Measurements from ENCODE around the gene CCR1.

The CCR1 gene

GRCh38 chr3:46239301-46239938, 31.3 kb upstream of the CCR1 start:
- no peak for TF ChIP-seq CTCF (IDR thresholded peaks at IDR 0.05; ENCODE audit: low read depth, low read length, missing control alignments)
- no peak for DNase-seq (ENCODE audit: low read depth)
- H3K4me3 ChIP-seq (ENCODE audit: low read depth, low read length), result no peak overlapping the region
- in situ Hi-C loops (cut with HindIII; ENCODE audit: low sequenced_read_pairs), result no loop called here

DNA sequence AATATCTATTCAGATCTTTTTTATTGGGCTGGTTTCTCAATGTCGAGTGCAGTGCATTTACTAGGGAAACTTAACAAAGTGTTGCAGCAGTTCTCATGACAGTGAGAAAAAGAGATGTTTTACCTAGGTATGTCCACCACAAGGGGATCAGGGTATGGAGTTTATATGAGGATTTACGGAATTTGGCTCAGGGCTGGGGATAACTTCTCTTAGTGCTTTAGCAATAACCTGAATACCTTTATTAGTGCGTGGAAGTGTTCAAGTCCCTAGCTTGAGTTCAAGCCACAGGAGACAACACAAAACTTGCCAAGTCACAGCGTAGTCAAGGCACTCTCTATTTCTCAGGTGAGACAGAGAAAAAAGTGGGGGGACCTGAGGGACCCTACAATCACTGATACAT, 30.3 kb upstream of the CCR1 start:
- in situ Hi-C loops (cut with HindIII; ENCODE audit: low sequenced_read_pairs), result no loop called here
- no peak overlapping the region for H3K4me3 ChIP-seq (ENCODE audit: low read depth, low read length)
- no peak for DNase-seq (ENCODE audit: low read depth)
- no peak for TF ChIP-seq CTCF (IDR thresholded peaks at IDR 0.05; ENCODE audit: low read depth, low read length, missing control alignments)

- no peak overlapping the region for H3K4me3 ChIP-seq (ENCODE audit: low read depth, low read length)
- no peak for TF ChIP-seq CTCF (IDR thresholded peaks at IDR 0.05; ENCODE audit: low read depth, low read length, missing control alignments)
- DNase-seq (ENCODE audit: low read depth), result no peak
- in situ Hi-C loops (cut with HindIII; ENCODE audit: low sequenced_read_pairs), result no loop called here
These were observed 28.4 kb upstream of the CCR1 start for GRCh38 chr3:46236294-46237054.

- no peak for TF ChIP-seq CTCF (IDR thresholded peaks at IDR 0.05; ENCODE audit: low read depth, low read length, missing control alignments)
- no peak overlapping the region for H3K4me3 ChIP-seq (ENCODE audit: low read depth, low read length)
- in situ Hi-C loops (cut with HindIII; ENCODE audit: low sequenced_read_pairs), result no loop called here
- DNase-seq (ENCODE audit: low read depth), result no peak
These were observed 27.3 kb upstream of the CCR1 start for GRCh38 chr3:46235425-46235824.

GRCh38 chr3:46233194-46233593, 25.1 kb upstream of the CCR1 start:
- TF ChIP-seq CTCF (IDR thresholded peaks at IDR 0.05; ENCODE audit: low read depth, low read length, missing control alignments), result no peak
- no peak for DNase-seq (ENCODE audit: low read depth)
- no peak overlapping the region for H3K4me3 ChIP-seq (ENCODE audit: low read depth, low read length)
- in situ Hi-C loops (cut with HindIII; ENCODE audit: low sequenced_read_pairs), result no loop called here

- DNase-seq (ENCODE audit: low read depth), result no peak
- H3K4me3 ChIP-seq (ENCODE audit: low read depth, low read length), result no peak overlapping the region
- TF ChIP-seq CTCF (IDR thresholded peaks at IDR 0.05; ENCODE audit: low read depth, low read length, missing control alignments), result no peak
- in situ Hi-C loops (cut with HindIII; ENCODE audit: low sequenced_read_pairs), result no loop called here
These were observed 23.2 kb upstream of the CCR1 start for GRCh38 chr3:46231323-46231722.
